Measurements from ENCODE around the gene ELP1.

The ELP1 gene

GRCh38 chr9:108911820-108912219 is 22.1 kb downstream of the ELP1 start:
- WGBS (ENCODE audit: insufficient coverage), result no CpG with 5 or more reads among the region's 1 CpG
- Histone ChIP-seq H3K9me3 (ENCODE audit: control extremely low read depth in 1 of 5, control insufficient read depth in 4 of 5, insufficient read depth in 2 of 5, low read depth in 1 of 5, low read length in 4 of 5) (no peaks in the 10 kb centered on the region), H3K4me1 (ENCODE audit: control extremely low read depth in 1 of 4, control insufficient read depth in 4 of 4, insufficient read depth in 4 of 4, low read length in 3 of 4) (no peaks in the 10 kb centered on the region), H3K4me3 (ENCODE audit: control insufficient read depth in 1 of 7, extremely low read depth in 1 of 7, insufficient read depth in 4 of 7, low read depth in 2 of 7, low read length in 6 of 7) (no peak overlapping the region), H3K36me3 (ENCODE audit: control insufficient read depth in 4 of 4, insufficient read depth in 4 of 4, low read length in 3 of 4) (peaks cover 21 to 78% (median 58%) of the 10 kb centered on the region in 4 experiments), H3K27me3 (replicated peaks in 2 of 5; ENCODE audit: control insufficient read depth in 4 of 5, insufficient read depth in 5 of 5, low read length in 4 of 5) (no peaks in the 10 kb centered on the region), H3K27ac (ENCODE audit: insufficient read depth in 1 of 2, low read depth in 1 of 2, low read length in 2 of 2, poor library complexity in 1 of 2, severe bottlenecking in 2 of 2) (no peak overlapping the region)
- ChIA-PET POLR2A (no interaction called here), CTCF (no interaction called here)
- DNase-seq, result no peak

- no CpG with 5 or more reads among the region's 2 CpGs for WGBS (ENCODE audit: insufficient coverage)
- ChIA-PET CTCF (no interaction called here), POLR2A (no interaction called here)
- Histone ChIP-seq H3K27ac (ENCODE audit: insufficient read depth in 1 of 2, low read depth in 1 of 2, low read length in 2 of 2, poor library complexity in 1 of 2, severe bottlenecking in 2 of 2) (no peak overlapping the region), H3K9me3 (ENCODE audit: control extremely low read depth in 1 of 5, control insufficient read depth in 4 of 5, insufficient read depth in 2 of 5, low read depth in 1 of 5, low read length in 4 of 5) (no peaks in the 10 kb centered on the region), H3K4me1 (ENCODE audit: control extremely low read depth in 1 of 4, control insufficient read depth in 4 of 4, insufficient read depth in 4 of 4, low read length in 3 of 4) (no peaks in the 10 kb centered on the region), H3K27me3 (replicated peaks in 2 of 5; ENCODE audit: control insufficient read depth in 4 of 5, insufficient read depth in 5 of 5, low read length in 4 of 5) (no peaks in the 10 kb centered on the region), H3K36me3 (ENCODE audit: control insufficient read depth in 4 of 4, insufficient read depth in 4 of 4, low read length in 3 of 4) (peaks cover 19 to 78% (median 61%) of the 10 kb centered on the region in 4 experiments), H3K4me3 (ENCODE audit: control insufficient read depth in 1 of 7, extremely low read depth in 1 of 7, insufficient read depth in 4 of 7, low read depth in 2 of 7, low read length in 6 of 7) (no peak overlapping the region)
- DNase-seq, result no peak
Measured at GRCh38 chr9:108910914-108911313, 23.0 kb downstream of the ELP1 start.

- Histone ChIP-seq H3K4me1 (ENCODE audit: control extremely low read depth in 1 of 4, control insufficient read depth in 4 of 4, insufficient read depth in 4 of 4, low read length in 3 of 4) (no peaks in the 10 kb centered on the region), H3K4me3 (ENCODE audit: control insufficient read depth in 1 of 7, extremely low read depth in 1 of 7, insufficient read depth in 4 of 7, low read depth in 2 of 7, low read length in 6 of 7) (no peak overlapping the region), H3K36me3 (ENCODE audit: control insufficient read depth in 4 of 4, insufficient read depth in 4 of 4, low read length in 3 of 4) (peaks cover 18 to 80% (median 60%) of the 10 kb centered on the region in 4 experiments), H3K27me3 (replicated peaks in 2 of 5; ENCODE audit: control insufficient read depth in 4 of 5, insufficient read depth in 5 of 5, low read length in 4 of 5) (no peaks in the 10 kb centered on the region), H3K9me3 (ENCODE audit: control extremely low read depth in 1 of 5, control insufficient read depth in 4 of 5, insufficient read depth in 2 of 5, low read depth in 1 of 5, low read length in 4 of 5) (no peaks in the 10 kb centered on the region), H3K27ac (ENCODE audit: insufficient read depth in 1 of 2, low read depth in 1 of 2, low read length in 2 of 2, poor library complexity in 1 of 2, severe bottlenecking in 2 of 2) (no peak overlapping the region)
- CTCF ChIA-PET, result interaction anchor here (1.5 kb wide), 1 partner anchor 12 kb away, joined by 3 read pairs; no protein-coding TSS in a partner anchor
- POLR2A ChIA-PET, result no interaction called here
- DNase-seq, result no peak
Measured at GRCh38 chr9:108910402-108910801, 23.5 kb downstream of the ELP1 start.

GRCh38 chr9:108905494-108905893 is 28.4 kb downstream of the ELP1 start:
- no peak overlapping the region for H3K4me3 ChIP-seq (ENCODE audit: control insufficient read depth in 1 of 7, extremely low read depth in 1 of 7, insufficient read depth in 4 of 7, low read depth in 2 of 7, low read length in 6 of 7)
- peaks cover 20 to 86% (median 62%) of the 10 kb centered on the region in 4 experiments for H3K36me3 ChIP-seq (ENCODE audit: control insufficient read depth in 4 of 4, insufficient read depth in 4 of 4, low read length in 3 of 4)
- DNase-seq, result no peak
- ChIA-PET POLR2A (no interaction called here), CTCF (no interaction called here)
- H3K4me1 ChIP-seq (ENCODE audit: control extremely low read depth in 1 of 4, control insufficient read depth in 4 of 4, insufficient read depth in 4 of 4, low read length in 3 of 4), result no peaks in the 10 kb centered on the region
- H3K27ac ChIP-seq (ENCODE audit: insufficient read depth in 1 of 2, low read depth in 1 of 2, low read length in 2 of 2, poor library complexity in 1 of 2, severe bottlenecking in 2 of 2), result no peak overlapping the region
- H3K27me3 ChIP-seq (replicated peaks in 2 of 5; ENCODE audit: control insufficient read depth in 4 of 5, insufficient read depth in 5 of 5, low read length in 4 of 5), result no peaks in the 10 kb centered on the region
- no peaks in the 10 kb centered on the region for H3K9me3 ChIP-seq (ENCODE audit: control extremely low read depth in 1 of 5, control insufficient read depth in 4 of 5, insufficient read depth in 2 of 5, low read depth in 1 of 5, low read length in 4 of 5)
- no CpG with 5 or more reads among the region's 2 CpGs for WGBS (ENCODE audit: insufficient coverage)

- H3K36me3 ChIP-seq (ENCODE audit: control insufficient read depth in 4 of 4, insufficient read depth in 4 of 4, low read length in 3 of 4), result peaks cover 20 to 87% (median 63%) of the 10 kb centered on the region in 4 experiments
- no peak overlapping the region for H3K4me3 ChIP-seq (ENCODE audit: control insufficient read depth in 1 of 7, extremely low read depth in 1 of 7, insufficient read depth in 4 of 7, low read depth in 2 of 7, low read length in 6 of 7)
- H3K27ac ChIP-seq (ENCODE audit: insufficient read depth in 1 of 2, low read depth in 1 of 2, low read length in 2 of 2, poor library complexity in 1 of 2, severe bottlenecking in 2 of 2), result no peak overlapping the region
- DNase-seq, result no peak
- CTCF ChIA-PET, result no interaction called here
- 100% methylated on average over 1 of the region's 3 CpGs for WGBS (ENCODE audit: insufficient coverage)
- no peaks in the 10 kb centered on the region for H3K27me3 ChIP-seq (replicated peaks in 2 of 5; ENCODE audit: control insufficient read depth in 4 of 5, insufficient read depth in 5 of 5, low read length in 4 of 5)
- POLR2A ChIA-PET, result no interaction called here
- H3K9me3 ChIP-seq (ENCODE audit: control extremely low read depth in 1 of 5, control insufficient read depth in 4 of 5, insufficient read depth in 2 of 5, low read depth in 1 of 5, low read length in 4 of 5), result no peaks in the 10 kb centered on the region
- no peaks in the 10 kb centered on the region for H3K4me1 ChIP-seq (ENCODE audit: control extremely low read depth in 1 of 4, control insufficient read depth in 4 of 4, insufficient read depth in 4 of 4, low read length in 3 of 4)
Measured at GRCh38 chr9:108904161-108904560, 29.8 kb downstream of the ELP1 start.

GRCh38 chr9:108903420-108904103 is 30.4 kb downstream of the ELP1 start:
- WGBS (ENCODE audit: insufficient coverage), result 100% methylated on average over 2 of the region's 2 CpGs
- Histone ChIP-seq H3K4me1 (ENCODE audit: control extremely low read depth in 1 of 4, control insufficient read depth in 4 of 4, insufficient read depth in 4 of 4, low read length in 3 of 4) (no peaks in the 10 kb centered on the region), H3K4me3 (ENCODE audit: control insufficient read depth in 1 of 7, extremely low read depth in 1 of 7, insufficient read depth in 4 of 7, low read depth in 2 of 7, low read length in 6 of 7) (no peak overlapping the region), H3K9me3 (ENCODE audit: control extremely low read depth in 1 of 5, control insufficient read depth in 4 of 5, insufficient read depth in 2 of 5, low read depth in 1 of 5, low read length in 4 of 5) (no peaks in the 10 kb centered on the region), H3K27ac (ENCODE audit: insufficient read depth in 1 of 2, low read depth in 1 of 2, low read length in 2 of 2, poor library complexity in 1 of 2, severe bottlenecking in 2 of 2) (no peak overlapping the region), H3K27me3 (replicated peaks in 2 of 5; ENCODE audit: control insufficient read depth in 4 of 5, insufficient read depth in 5 of 5, low read length in 4 of 5) (no peaks in the 10 kb centered on the region), H3K36me3 (ENCODE audit: control insufficient read depth in 4 of 4, insufficient read depth in 4 of 4, low read length in 3 of 4) (peaks cover 20 to 82% (median 60%) of the 10 kb centered on the region in 4 experiments)
- ChIA-PET CTCF (no interaction called here), POLR2A (no interaction called here)
- no peak for DNase-seq

GRCh38 chr9:108900176-108900575 is 33.7 kb downstream of the ELP1 start:
- H3K36me3 ChIP-seq (ENCODE audit: control insufficient read depth in 4 of 4, insufficient read depth in 4 of 4, low read length in 3 of 4), result peaks cover 15 to 83% (median 56%) of the 10 kb centered on the region in 4 experiments

More at GRCh38 chr9:108900176-108900575, 33.7 kb downstream of the ELP1 start:
- H3K4me3 ChIP-seq (ENCODE audit: control insufficient read depth in 1 of 7, extremely low read depth in 1 of 7, insufficient read depth in 4 of 7, low read depth in 2 of 7, low read length in 6 of 7), result no peak overlapping the region
- ChIA-PET POLR2A (no interaction called here), CTCF (interaction anchor here (1.4 kb wide), 1 partner anchor 52 kb away, joined by 3 read pairs; no protein-coding TSS in a partner anchor)
- 97% methylated on average over 5 of the region's 5 CpGs for WGBS (ENCODE audit: insufficient coverage)
- H3K27ac ChIP-seq (ENCODE audit: insufficient read depth in 1 of 2, low read depth in 1 of 2, low read length in 2 of 2, poor library complexity in 1 of 2, severe bottlenecking in 2 of 2), result no peak overlapping the region
- no peak for DNase-seq
- no peaks in the 10 kb centered on the region for H3K4me1 ChIP-seq (ENCODE audit: control extremely low read depth in 1 of 4, control insufficient read depth in 4 of 4, insufficient read depth in 4 of 4, low read length in 3 of 4)
- H3K27me3 ChIP-seq (replicated peaks in 2 of 5; ENCODE audit: control insufficient read depth in 4 of 5, insufficient read depth in 5 of 5, low read length in 4 of 5), result no peaks in the 10 kb centered on the region
- H3K9me3 ChIP-seq (ENCODE audit: control extremely low read depth in 1 of 5, control insufficient read depth in 4 of 5, insufficient read depth in 2 of 5, low read depth in 1 of 5, low read length in 4 of 5), result no peaks in the 10 kb centered on the region

All from common myeloid progenitor, CD34-positive (primary cell).